Chondrocyte (in vitro differentiated cells): ENCODE measurements around the gene CYP3A5. TPM values are rescaled to one million over a fixed set of nuclear protein-coding genes. Genes with fewer than 3 reads are reported as not detected.

ENCODE experiments used
- DNase-seq: peaks from one replicate; pipeline ENCODE4 v3.0.0; 2021; ENCODE audit warnings: mixed read lengths, low spot score
- H3K27ac Mint-ChIP-seq: one replicate; pipeline ENCODE4 v1.8.0; 2021; ENCODE audit warnings: mild to moderate bottlenecking, moderate library complexity, mixed read lengths; ENCODE audit not compliant: unreplicated experiment
- H3K27me3 Mint-ChIP-seq: 2 replicates; pipeline ENCODE4 v1.8.0; 2021; ENCODE audit warnings: low read depth, mixed read lengths
- H3K36me3 Mint-ChIP-seq: 2 replicates; pipeline ENCODE4 v1.8.0; 2021; ENCODE audit warnings: low read depth, mixed read lengths
- H3K4me1 Mint-ChIP-seq: 2 replicates; pipeline ENCODE4 v1.8.0; 2021; ENCODE audit warnings: low read depth, mild to moderate bottlenecking, mixed read lengths
- H3K4me3 Mint-ChIP-seq: one replicate; pipeline ENCODE4 v1.8.0; 2021; ENCODE audit warnings: mild to moderate bottlenecking, moderate library complexity, mixed read lengths; ENCODE audit not compliant: unreplicated experiment
- H3K9me3 Mint-ChIP-seq: 2 replicates; pipeline ENCODE4 v1.8.0; 2021; ENCODE audit warnings: low read depth, mixed read lengths
- CTCF ChIP-seq: fragments of 200-600 bp; sonication (generic); IDR thresholded peaks from 2 replicates; pipeline ENCODE4 v1.5.0; 2021; ENCODE audit warnings: antibody characterized with exemption, mild to moderate bottlenecking, moderate library complexity
- total RNA-seq: library from RNA; stranded (reverse); gene quantifications from 3 replicates; pipeline ENCODE4 v1.2.1, GENCODE V29; 2021

CYP3A5 gene
- total RNA-seq, 1 donor from 2014 or later = not detected

- Mint-ChIP-seq H3K36me3 (peaks cover 5% of the 10 kb centered on the region), H3K4me1 (peaks cover 29% of the 10 kb centered on the region), H3K9me3 (no peaks in the 10 kb centered on the region), H3K27me3 (no peaks in the 10 kb centered on the region), H3K4me3 (no peak overlapping the region), H3K27ac (no peak overlapping the region)
- no peak for TF ChIP-seq CTCF
- DNase-seq = no peak
These were observed 65.3 kb downstream of the CYP3A5 start for GRCh38 chr7:99614495-99614894.

DNA sequence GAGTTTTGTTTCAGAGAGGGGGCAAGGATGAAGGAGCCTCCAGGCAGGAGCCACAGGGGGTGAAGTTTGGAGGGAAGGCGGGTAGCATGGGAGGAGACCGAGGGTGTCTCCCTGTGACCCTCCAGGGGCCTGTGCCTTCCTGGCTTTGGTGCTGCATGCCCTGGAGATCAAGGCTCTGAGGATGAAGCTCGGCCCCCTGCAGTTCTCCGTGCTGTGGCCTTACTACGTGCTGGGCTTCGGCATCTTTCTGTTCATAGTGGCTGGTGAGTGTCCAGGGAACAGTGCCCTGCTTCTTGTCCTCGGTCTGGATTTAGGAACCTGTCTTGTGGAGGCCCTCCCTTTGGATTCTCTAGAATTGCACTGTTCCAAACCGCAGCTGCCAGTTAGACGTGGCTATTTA, 72.2 kb downstream of the CYP3A5 start:
- Mint-ChIP-seq H3K4me1 (no peaks in the 10 kb centered on the region), H3K9me3 (no peaks in the 10 kb centered on the region), H3K36me3 (no peaks in the 10 kb centered on the region), H3K4me3 (no peak overlapping the region), H3K27me3 (no peaks in the 10 kb centered on the region), H3K27ac (no peak overlapping the region)
- TF ChIP-seq CTCF = no peak
- no peak for DNase-seq

DNA sequence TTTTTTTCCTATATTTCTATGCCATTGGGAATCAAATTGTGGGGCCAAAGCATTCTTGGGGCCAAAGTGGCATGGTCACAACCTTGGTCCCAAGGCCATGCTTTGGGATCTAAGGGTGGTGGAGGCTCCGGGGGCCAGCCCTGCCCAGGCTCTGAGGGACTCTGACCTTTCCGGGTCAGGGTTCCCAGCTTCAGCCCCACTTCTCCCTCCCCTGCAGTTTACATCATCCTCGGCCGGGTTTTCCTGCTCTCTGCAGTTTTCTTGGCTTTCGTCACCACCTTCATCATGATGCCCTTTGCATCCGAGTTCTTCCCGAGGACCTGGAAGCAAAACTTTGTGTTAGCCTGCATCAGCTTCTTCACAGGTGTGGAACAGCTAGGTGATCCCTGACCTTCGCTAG, 73.3 kb downstream of the CYP3A5 start:
- H3K27ac Mint-ChIP-seq = no peak overlapping the region
- H3K4me1 Mint-ChIP-seq = no peaks in the 10 kb centered on the region
- H3K27me3 Mint-ChIP-seq = no peaks in the 10 kb centered on the region
- H3K9me3 Mint-ChIP-seq = no peaks in the 10 kb centered on the region
- no peak for DNase-seq
- H3K4me3 Mint-ChIP-seq = no peak overlapping the region
- H3K36me3 Mint-ChIP-seq = no peaks in the 10 kb centered on the region
- TF ChIP-seq CTCF = no peak

DNA sequence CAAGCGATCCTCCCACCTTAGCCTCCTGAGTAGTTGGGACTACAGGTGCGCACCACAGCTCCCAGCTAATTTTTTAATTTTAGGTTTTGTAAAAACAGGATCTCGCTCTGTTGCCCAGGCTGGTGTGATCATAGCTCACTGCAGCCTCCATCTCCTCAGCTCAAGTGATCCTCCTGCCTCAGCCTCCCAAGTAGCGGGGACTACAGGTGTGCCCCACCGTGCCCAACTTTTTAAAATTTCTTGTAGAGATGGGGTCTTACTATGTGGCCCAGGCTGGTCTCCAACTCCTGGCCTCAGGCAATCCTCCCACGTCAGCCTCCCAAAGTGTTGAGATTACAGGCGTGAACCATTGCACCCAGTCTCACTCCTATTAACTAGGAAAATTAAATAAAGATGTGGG, 74.3 kb downstream of the CYP3A5 start:
- Mint-ChIP-seq H3K4me1 (no peaks in the 10 kb centered on the region), H3K27me3 (no peaks in the 10 kb centered on the region), H3K36me3 (no peaks in the 10 kb centered on the region), H3K27ac (no peak overlapping the region), H3K4me3 (no peak overlapping the region), H3K9me3 (no peaks in the 10 kb centered on the region)
- TF ChIP-seq CTCF = no peak
- no peak for DNase-seq

DNA sequence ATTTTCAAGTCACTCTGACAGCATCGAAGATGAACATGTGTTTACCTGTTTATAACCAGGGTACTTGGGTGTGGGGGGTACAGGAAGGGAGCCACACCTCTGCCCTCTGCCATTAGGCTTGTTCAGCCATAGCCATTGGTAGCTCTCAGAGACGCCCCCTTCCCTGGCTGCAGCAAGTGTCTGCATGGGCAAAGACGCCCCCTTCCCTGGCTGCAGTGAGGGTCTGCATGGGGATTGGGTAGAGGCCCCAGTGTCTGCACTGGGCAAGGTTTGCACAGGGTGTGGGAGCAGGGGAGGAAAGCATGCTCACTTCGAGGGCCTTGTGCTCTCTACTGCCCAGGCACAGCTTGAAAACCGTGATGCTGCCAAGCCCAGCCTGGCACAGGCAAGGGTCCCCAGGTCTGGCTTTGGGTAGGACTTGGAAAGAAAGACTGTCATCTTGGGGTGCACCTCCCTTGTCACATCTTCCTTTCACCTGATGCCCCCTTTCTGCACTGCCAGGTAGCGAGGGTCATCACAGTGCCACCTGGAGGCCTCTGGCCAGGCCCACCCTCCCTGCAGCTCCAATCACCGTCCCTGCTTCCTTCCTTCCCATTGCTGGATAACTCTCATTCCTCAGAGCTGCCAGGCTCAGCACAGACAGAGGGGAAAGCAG, 78.0 kb downstream of the CYP3A5 start:
- Mint-ChIP-seq H3K27me3 (no peaks in the 10 kb centered on the region), H3K36me3 (no peaks in the 10 kb centered on the region), H3K4me1 (no peaks in the 10 kb centered on the region), H3K4me3 (no peak overlapping the region), H3K27ac (no peak overlapping the region), H3K9me3 (no peaks in the 10 kb centered on the region)
- TF ChIP-seq CTCF = no peak
- no peak for DNase-seq
